GM12891 (cell line): ENCODE results near the gene CBFA2T2.

ENCODE experiments used
- PAX5 ChIP-seq: IDR thresholded peaks from 2 replicates; pipeline ENCODE4 v1.6.1; 2011; ENCODE audit warnings: low read length, moderate library complexity, mild to moderate bottlenecking; ENCODE audit not compliant: insufficient read depth, severe bottlenecking
- POLR2A ChIP-seq: IDR thresholded peaks from 2 replicates; pipeline ENCODE4 v1.6.1; 2011; ENCODE audit warnings: low read depth, low read length, control low read depth
- POLR2AphosphoS5 ChIP-seq: IDR thresholded peaks from 2 replicates; pipeline ENCODE4 v1.6.1; 2011; ENCODE audit warnings: low read depth, low read length, control low read depth
- SPI1 ChIP-seq: IDR thresholded peaks from 2 replicates; pipeline ENCODE4 v1.6.1; 2011; ENCODE audit warnings: low read depth, low read length, control low read depth
- TAF1 ChIP-seq: IDR thresholded peaks from 2 replicates; pipeline ENCODE4 v1.6.1; 2011; ENCODE audit warnings: low read depth, low read length, control low read depth

DNA sequence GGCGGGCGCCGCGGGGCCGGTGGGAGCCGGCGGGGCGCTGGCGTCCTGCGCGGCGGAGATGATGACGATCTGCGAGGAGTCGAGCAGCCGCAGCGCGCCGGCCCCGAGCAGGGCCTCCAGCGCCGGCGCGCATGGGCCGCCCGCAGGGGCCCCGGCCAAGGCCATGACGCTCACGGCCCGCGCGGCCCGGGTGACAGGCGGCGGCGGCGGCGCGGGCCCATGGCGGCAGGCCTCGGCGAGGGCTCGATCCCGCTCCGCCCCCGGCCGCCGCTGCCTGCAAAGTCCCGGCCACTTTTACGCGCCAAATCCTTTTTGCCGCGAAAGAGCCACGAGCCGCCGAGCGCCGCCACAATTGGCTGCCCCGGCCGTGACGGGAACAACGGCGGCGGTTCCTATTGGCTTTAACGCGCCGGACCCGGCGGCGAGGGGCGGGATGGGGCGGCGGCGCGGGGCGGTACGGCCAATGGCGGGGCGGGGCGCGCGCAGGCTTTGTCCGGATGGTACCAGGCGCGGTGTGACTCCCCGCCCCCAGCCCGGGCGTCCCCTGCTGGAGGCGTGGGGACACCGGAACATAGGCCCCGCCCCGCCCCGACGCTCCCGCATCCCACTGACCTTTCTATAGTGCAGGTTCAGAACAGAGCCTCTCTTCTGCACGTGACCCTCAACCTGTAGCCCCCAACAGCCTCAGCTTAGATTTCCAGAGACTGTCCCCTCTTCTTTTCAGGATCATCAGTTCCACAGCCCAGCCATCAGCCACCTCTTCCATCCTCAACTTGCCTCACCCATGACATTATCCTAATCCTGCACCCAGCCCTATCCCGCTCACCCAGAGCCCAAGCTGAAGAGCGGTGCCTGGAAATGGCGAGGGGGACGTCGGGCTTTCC, 196.4 kb downstream of the CBFA2T2 start, which contains the start of gene E2F1:
- TF ChIP-seq POLR2A = no peak
- TF ChIP-seq SPI1 = no peak
- TF ChIP-seq POLR2AphosphoS5 = no peak
- no peak for TF ChIP-seq TAF1
- TF ChIP-seq PAX5 = no peak
